Frontal cortex (tissue), 4 donors: ENCODE data around the gene OS9. TPM values are rescaled to one million over a fixed set of nuclear protein-coding genes. Genes with fewer than 3 reads are reported as not detected.
"Not testable (repeated sequence)": the region's sequence is repeated elsewhere in the genome, so short reads cannot be mapped to it uniquely, and the experiment has no call there.

Experiments
- DNase-seq, 2 donors: peaks; one replicate each; pipeline ENCODE4 v3.0.0; 2012; ENCODE audit warnings: low spot score in 2 of 2
- FAIRE-seq: peaks from 2 replicates; lab custom pipeline; 2012; peaks lifted over from hg19 to GRCh38; lab: Jason Lieb, UNC
- total RNA-seq: library from RNA; depleted of rRNA; stranded (reverse); fragments of >200 nt; gene quantifications from one replicate; pipeline ENCODE4 v1.2.3, GENCODE V29; 2014
- donor health status: control.
- donor health status: control.
- donor health status: control.

Gene OS9, protein sequence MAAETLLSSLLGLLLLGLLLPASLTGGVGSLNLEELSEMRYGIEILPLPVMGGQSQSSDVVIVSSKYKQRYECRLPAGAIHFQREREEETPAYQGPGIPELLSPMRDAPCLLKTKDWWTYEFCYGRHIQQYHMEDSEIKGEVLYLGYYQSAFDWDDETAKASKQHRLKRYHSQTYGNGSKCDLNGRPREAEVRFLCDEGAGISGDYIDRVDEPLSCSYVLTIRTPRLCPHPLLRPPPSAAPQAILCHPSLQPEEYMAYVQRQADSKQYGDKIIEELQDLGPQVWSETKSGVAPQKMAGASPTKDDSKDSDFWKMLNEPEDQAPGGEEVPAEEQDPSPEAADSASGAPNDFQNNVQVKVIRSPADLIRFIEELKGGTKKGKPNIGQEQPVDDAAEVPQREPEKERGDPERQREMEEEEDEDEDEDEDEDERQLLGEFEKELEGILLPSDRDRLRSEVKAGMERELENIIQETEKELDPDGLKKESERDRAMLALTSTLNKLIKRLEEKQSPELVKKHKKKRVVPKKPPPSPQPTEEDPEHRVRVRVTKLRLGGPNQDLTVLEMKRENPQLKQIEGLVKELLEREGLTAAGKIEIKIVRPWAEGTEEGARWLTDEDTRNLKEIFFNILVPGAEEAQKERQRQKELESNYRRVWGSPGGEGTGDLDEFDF
- 151 TPM for total RNA-seq

DNA sequence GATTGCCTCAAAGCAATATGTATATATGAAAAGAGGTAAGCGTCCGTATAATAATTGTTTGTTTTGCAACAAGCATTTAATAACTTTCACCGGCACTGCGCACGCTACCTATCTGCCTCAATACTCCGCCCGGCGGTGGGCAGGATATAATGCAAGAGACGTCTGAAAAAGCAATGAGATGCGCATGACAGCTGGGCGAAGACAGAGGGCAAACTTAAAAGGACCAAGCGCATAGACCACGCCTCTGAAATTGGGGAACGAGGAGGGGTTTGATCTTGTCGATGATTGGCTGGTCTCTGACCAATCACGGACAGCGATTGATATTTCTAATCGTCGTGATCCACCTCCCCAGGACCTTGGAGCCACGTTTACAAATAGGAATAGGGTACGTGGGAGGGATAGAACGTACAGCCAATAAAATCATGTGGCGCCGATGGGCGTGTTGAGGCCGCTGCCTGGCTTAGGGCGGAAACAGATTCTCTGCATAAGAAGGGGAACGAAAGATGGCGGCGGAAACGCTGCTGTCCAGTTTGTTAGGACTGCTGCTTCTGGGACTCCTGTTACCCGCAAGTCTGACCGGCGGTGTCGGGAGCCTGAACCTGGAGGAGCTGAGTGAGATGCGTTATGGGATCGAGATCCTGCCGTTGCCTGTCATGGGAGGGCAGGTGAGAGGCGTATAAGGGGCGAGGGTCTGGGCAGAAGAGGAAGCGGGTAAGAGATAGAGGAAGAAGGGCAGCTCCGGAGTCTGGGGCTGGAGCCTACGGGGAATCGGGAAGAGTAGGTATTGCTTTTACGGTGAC lies at the start of gene OS9:
OS9 (plus strand) TSS at position 474 of the 800 bp plus-strand sequence; CDS start at position 504, 30 bp downstream.
- DNase-seq (peak; percentile 80 to 85), FAIRE-seq (peak; percentile 99)

DNA sequence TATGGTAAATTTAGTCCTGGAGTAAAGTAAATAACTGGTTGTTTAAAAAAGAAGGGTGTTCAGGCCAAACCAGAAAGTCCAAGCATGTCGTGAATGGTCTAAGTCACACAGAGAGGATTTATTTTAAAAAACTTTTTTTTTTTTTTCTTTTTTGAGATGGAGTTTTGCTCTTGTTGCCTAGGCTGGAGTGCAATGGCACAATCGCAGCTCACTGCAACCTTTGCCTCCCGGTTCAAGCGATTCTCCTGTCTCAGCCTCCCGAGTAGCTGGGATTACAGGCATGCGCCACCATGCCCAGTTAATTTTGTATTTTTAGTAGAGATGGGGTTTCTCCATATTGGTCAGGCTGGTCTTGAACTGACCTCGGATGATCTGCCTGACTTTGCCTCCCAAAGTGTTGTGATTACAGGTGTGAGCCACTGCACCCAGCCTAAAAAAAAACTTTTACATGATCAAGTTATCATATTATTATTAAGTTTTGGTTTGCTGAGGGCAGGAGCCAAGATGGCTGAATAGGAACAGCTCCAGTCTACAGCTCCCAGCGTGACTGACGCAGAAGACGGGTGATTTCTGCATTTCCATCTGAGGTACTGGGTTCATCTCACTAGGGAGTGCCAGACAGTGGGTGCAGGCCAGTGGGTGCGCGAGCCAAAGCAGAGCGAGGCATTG lies 47.8 kb upstream of the OS9 start:
- FAIRE-seq, DNase-seq: not testable (repeated sequence)

DNA sequence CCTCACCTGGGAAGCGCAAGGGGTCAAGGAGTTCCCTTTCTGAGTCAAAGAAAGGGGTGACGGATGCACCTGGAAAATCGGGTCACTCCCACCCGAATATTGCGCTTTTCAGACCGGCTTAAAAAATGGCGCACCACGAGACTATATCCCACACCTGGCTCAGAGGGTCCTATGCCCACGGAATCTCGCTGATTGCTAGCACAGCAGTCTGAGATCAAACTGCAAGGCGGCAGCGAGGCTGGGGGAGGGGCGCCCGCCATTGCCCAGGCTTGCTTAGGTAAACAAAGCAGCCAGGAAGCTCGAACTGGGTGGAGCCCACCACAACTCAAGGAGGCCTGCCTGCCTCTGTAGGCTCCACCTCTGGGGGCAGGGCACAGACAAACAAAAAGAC lies 47.3 kb upstream of the OS9 start:
- FAIRE-seq, DNase-seq: not testable (repeated sequence)

DNA sequence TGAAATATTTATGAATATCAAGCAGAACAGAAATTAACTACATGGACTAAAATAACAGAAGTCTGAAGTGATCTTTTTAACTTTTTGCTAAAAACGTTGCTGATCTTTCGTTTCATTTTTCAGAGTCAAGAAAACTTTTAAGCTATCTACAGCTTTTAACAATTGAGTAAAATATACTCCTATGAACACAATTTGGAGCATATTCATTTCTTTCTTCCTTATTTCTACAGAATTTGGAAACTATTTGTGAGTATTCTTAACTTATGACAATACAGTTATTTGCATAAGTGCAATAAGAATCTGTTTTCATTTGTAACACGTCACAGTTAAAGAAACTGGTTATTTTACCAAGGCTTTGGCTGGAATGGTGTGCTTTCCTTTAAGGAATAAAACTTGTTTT lies 39.9 kb upstream of the OS9 start:
- no peak for DNase-seq
- FAIRE-seq = no peak

DNA sequence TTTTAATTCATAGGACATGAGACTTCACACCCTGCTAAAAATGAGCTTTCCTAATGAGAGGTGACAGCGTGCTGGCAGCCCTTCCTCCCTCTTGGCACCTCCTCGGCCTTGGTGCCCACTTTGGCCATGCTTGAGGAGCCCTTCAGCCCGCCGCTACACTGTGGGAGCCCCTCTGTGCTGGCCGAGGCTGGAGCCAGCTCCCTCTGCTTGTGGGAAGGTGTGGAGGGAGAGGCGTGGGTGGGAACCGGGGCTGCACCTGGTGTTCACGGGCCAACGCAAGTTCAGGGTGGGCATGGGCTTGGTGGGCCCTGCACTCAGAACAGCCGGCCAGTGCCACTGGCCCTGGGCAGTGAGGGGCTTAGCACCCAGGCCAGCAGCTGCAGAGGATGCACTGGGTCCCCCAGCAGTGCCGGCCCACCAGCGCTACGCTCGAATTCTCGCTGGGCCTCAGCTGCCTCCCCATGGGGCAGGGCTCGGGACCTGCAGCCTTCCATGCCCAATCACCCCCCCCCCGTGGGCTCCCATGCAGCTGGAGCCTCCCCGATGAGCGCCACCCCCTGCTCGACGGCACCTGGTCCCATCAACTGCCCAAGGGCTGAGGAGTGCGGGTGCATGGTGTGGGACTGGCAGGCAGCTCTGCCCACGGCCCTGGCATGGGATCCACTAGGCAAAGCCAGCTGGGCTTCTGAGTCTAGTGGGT lies 38.2 kb upstream of the OS9 start:
- FAIRE-seq (no peak), DNase-seq (no peak)

DNA sequence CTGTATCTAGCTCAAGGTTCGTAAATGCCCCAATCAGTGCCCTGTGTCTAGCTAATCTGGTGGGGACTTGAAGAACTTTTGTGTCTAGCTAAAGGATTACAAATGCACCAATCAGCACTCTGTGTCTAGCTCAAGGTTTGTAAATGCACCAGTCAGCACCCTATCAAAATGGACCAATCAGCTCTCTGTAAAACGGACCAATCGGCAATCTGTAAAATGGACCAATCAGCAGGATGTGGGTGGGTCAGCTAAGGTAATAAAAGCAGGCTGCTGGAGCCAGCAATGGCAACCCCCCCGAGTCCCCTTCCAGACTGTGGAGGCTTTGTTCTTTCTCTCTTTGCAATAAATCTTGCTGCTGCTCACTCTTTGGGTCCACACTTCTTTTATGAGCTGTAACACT lies 37.5 kb upstream of the OS9 start:
- not testable (repeated sequence) for FAIRE-seq, DNase-seq

DNA sequence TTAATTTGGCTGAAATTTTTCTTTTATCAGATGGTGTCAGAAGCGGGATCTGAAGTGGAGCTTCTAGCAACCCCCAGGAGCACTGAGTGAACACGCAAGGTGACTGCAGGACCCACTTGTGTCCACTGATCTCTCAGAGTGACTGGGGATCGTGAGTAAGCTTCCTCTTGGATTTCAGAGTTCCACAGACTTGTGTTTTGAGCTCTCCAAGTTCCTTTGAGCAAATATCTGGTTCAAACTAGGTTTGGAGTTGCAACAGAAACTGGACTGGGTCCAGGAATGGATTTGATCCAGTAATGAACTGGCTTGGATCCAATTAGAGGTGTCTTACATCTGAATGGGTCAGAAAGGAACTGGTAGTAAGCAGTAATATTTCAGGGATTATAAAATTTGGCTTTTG lies 36.2 kb upstream of the OS9 start:
- FAIRE-seq (no peak), DNase-seq (no peak)

DNA sequence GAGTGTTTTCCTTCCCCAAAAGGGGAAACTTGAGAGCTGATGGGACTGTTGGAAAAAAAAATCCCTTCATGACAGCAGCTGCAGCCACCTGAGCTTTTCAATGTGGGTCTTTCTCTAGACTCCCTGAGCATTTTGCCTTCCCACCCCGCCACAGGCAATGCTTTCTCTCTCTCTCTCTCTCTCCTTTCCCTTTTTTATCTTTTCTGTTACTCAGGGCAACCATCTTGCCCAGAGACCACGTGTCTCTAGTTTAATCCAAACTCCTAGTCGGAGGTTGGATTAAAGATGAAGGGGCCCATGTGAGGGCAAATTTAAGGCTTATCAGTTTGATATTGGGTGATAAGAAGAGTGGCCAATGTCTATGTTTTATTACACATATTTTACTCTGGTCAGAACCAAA lies 35.0 kb upstream of the OS9 start:
- DNase-seq = no peak
- FAIRE-seq = no peak

DNA sequence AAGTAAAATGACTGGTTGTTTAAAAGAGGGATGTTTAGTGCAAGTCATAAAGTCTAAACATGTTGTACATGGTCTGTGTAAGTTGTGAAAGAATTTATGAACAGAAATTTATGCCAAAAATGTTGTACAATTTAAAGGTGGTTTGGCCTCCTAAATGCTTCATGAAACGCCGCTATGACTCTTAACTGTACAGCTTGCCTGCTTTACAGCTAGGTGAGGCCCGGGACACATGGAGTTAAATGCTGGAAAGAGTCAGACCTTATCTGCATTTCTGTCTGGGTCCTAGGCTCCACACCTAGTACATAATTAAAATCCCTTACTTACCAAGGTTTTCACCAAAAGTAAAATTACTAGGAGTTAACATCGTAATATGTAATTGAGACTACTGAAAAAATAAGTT lies 32.6 kb upstream of the OS9 start:
- DNase-seq (no peak), FAIRE-seq (no peak)

DNA sequence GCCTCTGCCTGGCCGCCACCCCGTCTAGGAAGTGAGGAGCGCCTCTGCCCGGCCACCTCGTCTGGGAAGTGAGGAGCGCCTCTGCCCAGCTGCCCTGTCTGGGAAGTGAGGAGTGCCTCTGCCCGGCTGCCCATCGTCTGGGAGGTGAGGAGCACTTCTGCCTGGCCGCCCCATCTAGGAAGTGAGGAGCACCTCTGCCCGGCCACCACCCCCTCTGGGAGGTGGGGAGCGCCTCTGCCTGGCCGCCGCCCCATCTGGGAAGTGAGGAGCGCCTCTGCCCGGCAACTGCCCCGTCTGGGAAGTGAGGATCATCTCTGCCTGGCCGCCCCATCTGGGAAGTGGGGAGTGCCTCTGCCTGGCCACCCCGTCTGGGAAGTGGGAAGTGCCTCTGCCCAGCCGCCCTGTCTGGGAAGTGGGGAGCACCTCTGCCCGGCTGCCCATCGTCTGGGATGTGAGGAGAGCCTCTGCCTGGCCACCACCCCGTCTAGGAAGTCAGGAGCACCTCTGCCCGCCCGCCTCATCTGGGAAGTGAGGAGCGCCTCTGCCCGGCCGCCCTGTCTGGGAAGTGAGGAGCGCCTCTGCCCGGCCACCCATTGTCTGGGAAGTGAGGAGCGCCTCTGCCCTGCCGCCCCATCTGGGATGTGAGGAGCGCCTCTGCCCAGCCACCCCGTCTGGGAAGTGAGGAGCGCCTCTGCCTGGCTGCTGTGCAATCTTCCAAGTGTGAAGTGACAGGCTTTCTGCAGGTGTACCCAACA lies 28.7 kb upstream of the OS9 start:
- DNase-seq, FAIRE-seq: not testable (repeated sequence)

DNA sequence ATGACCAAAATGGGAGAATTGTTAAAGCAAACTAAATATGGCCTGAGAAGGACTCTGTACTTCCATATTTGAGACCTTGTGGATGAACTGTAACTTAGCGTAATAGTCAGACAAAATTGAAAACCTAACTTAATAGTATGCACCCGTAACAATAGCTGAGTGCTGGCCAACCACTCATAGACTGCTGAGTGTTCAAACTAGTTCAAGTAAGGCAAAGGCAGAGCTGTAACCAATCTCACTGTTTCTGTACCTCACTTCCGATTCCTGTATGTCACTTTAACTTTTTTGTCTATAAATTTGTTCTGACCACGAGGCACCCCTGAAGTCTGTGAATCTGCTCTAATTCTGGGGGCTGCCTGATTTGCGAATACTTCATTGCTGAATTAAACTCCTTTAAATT lies 27.0 kb upstream of the OS9 start:
- DNase-seq = no peak
- FAIRE-seq = no peak

DNA sequence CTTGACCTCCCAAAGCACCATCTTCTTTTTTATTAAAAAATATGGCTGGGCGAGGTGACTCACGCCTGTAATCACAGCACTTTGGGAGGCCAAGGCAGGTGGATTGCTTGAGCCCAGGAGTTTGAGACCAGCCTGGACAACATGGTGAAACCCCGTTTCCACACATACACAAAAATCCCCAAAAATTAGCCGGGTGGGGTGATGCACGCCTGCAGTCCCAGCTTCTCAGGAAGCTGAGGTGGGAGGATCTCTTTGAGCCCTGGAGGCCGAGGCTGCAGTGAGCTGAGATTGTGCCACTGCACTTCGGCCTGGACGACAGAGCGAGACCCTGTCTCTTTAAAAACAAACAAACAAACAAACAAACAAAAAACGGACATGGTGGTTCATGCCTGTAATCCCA lies 24.2 kb upstream of the OS9 start:
- DNase-seq, FAIRE-seq: not testable (repeated sequence)

DNA sequence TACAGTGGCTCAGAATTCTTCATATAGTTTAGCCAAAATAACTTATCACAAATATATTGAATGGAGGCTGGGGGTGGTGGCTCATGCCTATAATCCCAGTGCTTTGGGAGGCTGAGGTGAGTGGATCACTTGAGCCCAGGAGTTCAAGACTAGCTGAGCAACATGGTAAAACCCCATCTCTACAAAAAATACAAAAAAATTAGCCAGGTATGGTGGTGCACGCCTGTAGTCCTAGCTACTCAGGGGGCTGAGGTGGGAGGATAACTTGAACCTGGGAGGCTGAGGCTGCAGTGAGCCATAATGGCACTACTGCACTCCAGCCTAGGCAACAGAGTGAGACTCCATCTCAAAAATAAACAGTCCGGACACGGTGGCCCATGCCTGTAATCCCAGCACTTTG lies 22.1 kb upstream of the OS9 start:
- DNase-seq, FAIRE-seq: not testable (repeated sequence)

DNA sequence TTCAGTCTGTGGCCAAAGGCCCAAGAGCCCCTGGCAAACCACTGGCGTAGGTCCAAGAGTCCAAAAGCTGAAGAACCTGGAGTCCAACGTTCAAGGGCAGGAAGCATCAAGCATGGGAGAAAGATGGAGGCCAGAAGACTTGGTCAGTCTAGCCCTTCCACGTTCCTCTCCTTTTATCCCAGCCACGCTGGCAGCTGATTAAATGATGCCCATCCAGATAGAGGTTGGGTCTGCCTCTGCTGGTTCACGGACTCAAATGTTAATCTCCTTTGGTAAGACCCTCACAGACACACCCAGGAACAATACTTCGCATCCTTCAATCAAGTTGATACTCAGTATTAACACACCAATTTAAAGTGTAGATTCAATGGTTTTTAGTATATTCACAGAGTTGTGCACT lies 21.1 kb upstream of the OS9 start:
- DNase-seq (no peak), FAIRE-seq (no peak)

DNA sequence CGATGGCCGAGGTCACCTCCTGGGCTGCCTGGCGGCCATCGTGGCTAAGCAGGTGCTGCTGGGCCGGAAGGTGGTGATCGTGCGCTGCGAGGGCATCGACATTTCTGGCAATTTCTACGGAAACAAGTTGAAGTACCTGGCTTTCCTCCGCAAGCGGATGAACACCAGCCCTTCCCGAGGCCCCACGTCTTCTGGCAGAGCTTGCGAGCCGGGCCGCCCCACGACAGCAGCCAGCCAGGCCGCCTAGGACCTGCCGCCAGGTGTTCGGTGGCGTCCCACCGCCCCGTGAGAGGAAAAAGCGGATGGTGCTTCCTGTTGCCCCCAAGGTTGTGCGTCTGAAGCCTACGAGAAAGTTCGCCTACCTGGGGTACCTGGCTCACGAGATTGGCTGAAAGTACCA lies 19.2 kb upstream of the OS9 start:
- FAIRE-seq (no peak), DNase-seq (no peak)

DNA sequence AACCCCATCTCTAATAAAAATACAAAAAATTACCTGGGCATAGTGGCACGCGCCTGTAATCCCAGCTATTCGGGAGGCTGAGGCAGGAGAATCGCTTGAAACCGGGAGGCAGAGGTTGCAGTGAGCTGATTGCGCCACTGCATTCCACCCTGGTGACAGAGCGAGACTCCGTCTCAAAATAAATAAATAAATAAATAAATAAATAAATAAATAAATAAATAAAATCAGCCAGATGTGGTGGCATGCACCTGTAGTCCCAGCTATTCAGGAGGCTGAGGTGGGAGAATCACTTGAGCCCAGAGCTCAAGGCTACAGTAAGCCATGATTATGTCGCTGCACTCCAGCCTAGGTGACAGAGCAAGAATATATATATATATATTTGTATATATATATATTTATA lies 16.0 kb upstream of the OS9 start:
- not testable (repeated sequence) for FAIRE-seq

DNA sequence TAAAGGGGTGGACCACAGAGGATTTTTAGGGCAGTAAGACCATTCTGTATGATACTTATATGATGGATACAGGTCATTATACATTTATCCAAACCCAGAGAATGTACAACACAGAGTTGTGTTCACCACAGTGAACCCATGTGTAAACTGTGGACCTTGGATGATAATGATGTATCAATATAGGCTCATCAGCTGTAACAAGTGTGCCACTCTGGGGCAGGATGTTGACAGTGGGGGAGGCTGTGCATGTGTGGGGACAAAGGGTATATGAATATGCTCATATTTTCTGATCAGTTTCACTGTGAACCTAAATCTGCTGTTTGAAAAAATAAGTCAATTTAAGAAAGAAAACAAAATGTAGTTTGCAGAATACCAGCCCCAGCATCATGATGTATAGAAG lies 14.2 kb upstream of the OS9 start:
- DNase-seq = no peak
- no peak for FAIRE-seq

More for the DNA sequence above, 16.0 kb upstream of the OS9 start:
- DNase-seq = not testable (repeated sequence)

DNA sequence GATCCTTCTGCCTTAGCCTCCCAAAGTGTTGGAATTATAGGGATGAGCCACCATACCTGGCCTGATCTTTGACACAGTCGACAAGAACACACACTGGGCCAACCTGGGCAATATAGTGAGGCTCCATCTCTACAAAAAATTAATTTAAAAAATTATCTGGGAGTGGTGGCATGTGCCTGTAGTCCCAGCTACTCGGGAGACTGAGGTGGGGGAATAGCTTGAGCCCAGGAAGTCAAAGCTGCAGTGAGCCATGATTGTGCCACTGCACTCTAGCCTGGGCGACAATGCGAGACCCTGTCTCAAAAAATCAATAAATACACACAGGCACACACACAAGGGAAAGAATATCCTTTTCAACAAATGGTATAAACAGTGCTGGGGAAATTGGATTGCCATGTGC lies 6.1 kb upstream of the OS9 start:
- DNase-seq = no peak
- no peak for FAIRE-seq

DNA sequence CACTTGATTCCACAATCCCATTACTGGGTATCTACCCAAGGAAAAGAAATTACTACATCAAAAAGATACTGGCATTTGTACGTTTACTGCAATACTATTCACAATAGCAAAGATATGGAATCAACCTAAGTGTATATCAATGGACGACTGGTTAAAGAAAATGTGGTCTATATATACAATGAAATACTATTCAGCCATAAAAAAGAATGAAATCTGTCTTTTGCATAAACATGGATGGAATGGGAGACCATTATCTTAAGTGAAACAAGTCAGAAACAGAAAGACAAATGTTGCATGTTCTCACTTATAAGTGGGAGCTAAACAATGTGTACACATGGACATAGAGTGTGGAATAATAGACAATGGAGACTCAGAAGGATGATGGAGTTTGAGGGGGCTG lies 5.0 kb upstream of the OS9 start:
- FAIRE-seq = no peak
- no peak for DNase-seq
